ENCODE measurements around the gene DHX30.
"Not testable (repeated sequence)": the region's sequence is repeated elsewhere in the genome, so short reads cannot be mapped to it uniquely, and the experiment has no call there.

Gene DHX30

DNA sequence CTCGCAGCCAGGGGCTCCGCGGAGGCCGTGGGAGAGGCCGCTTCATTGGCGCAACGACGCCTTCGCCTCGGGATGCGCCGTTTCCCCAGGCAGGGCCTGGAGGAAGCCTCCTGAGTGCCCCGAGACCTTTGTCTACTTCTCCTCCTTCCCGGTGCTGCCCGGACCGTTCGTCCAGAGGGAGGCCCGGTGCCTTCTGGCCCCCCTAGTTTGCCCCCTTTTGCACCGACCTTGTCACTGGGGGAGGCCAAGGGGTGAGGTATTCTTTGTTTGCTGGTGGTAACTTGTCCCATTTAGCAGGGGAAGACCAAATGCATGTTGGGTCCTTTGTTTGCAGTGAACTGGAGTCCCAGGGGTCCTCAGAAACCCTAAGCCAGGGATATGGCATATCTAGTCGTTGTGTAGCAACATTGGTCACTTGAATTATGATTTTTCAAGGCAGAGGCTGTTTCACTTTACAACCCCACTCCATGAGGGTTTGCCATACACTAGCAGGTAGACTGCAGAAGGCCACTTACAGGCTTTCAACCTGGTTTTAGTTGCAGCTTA lies 615 bp downstream of the DHX30 start:
- DNase-seq (ENCODE audit: low read depth, low spot score): no peak

DNA sequence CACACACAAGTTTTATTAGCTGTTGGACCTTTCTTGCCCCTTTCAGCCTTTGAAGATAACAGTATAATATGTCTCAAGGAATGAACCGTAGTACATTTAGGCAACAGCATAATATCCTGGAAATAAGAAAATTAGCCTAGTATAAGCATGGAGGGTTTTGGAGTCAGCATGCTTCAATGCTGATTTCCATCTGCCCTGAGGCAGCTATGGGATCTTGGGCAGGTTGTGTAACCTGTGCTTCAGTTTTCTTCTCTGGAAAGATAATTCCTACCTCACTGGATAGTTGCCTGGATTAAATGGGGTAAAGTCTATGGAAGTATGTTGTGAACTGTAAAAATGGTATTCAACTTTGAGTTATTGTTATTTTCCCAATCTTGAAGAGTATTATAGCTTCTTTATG lies 1.6 kb downstream of the DHX30 start:
- DNase-seq (ENCODE audit: low read depth, low spot score): no peak

DNA sequence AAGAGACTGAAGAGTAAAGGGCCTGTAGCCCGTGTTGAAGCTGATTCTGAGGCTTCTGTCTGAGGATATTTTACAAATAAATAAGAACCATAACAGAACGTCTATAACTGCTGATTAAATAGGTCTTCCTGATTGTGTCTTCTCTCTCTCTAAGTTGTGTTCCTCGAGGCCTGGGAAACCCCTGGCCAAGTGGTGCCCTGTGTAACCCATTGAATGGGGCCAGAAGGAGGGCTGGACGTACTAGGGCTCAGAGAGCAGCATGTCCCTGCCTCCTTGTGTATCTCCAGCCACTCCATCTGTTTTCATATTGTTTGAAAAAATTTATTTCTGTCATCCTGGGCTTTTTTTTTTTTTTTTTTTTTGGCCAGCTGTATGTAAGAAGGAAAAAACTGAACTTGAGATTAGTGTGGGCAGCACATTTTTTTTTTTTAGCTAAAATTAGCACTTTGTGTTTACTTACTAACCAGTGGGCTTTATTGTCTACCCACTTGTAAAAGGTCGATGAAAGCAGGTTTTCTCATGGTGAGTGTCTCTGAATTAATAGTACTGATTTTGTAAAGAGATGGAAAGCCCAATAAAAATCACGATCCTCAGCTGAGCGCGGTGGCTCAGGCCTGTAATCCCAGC lies 10.7 kb downstream of the DHX30 start:
- no peak for DNase-seq (ENCODE audit: low read depth, low spot score)

DNA sequence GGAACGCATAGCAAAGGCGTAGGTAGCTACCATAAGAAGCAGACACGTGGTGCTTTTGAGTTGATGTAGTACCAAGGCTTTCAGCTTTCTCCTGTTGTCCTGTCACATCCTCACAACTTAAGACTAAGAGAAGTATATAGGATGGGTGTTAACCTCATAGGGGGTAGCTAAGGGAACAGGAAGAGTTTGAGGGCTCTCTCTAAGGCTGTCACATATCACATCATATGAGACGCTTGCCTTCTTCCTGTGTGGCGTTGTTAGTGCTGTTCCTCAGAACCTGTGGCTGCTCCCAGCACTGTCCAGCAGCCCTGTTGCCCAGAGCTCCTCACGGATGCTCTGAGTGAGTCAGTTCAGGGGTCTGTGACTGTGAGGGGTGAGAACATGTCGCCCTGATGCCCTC lies 14.7 kb downstream of the DHX30 start:
- no peak for DNase-seq (ENCODE audit: low read depth, low spot score)

DNA sequence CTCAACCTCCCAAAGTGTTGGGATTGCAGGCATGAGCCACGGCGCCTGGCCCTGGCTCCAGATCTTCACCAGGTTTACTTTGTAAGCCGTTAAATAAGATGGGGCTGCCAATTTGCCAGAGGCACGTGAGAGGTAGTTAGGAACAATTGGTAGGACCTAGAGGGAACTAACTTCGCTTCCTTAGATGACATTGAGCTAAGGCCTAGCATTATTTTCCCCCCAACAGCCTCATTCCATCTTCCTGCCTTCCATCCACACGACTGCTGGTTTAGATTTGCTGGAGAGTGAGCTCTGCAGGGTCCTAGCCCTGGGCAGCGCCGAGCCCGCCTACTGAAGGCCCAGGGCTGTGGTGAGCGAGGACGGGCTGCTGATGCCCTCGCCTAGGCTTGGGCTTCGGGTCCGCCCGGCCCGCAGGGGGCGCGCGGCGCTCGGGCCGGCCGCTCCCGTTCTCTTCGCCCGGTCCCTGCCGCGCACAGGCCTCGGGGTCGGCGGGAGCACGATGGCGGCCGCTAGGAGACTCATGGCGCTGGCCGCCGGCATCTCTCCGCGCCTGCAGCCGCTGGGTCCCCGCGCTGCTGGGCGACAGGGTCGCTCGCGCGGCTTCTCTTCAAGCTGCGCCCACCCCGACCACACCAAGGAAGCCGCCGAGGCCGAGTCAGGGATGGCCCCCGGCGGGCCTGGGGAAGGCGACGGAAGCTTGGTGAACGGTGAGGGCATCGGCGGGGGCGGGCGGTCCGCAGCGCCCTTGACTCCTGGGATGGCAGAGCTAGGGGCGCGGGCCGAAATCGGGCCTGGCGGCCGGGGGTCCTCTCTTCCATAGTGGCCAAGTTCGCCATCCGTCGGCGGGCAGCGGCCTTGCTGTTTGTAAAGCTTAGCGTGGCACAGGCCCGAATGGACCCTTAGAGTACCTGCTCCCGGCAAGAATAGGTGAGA lies 21.9 kb downstream of the DHX30 start:
- peak; percentile 61 for DNase-seq (ENCODE audit: low read depth, low spot score)

DNA sequence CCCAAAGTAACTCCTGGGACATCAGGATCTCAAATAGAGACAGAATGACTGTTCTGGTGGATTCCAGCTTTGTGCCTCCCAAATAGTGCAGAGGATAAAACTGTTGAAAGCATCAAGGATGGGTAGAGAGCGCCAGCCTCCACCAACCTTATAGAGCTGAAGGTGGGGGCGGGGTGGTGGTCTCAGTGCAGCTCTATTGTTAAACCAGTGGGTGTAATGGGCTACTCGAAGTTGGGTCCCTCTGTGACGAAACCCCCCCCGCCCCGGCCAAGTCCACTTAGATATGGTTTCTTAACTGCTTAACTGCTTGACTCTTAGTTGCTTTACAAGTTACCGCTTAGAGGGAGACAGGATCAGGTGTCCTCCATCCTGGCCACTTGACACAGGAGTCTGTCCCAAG lies 22.7 kb downstream of the DHX30 start:
- no peak for DNase-seq (ENCODE audit: low read depth, low spot score)

DNA sequence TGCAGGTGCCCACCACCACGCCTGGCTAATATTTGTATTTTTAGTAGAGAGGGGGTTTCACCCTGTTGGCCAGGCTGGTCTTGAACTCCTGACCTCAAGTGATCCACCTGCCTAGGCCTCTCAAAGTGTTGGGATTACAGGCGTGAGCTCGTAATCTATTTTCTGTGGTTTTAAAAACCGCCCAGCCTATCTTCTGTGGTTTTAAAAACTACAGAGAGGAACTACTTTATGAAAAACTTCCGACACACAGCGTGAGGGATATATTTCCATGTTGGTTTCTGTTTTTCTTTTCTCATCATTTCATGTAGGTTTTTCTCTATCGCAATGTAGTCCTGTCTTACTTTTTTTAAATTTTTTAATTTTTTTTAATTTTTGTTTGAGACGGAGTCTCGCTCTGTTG lies 26.5 kb downstream of the DHX30 start:
- DNase-seq (ENCODE audit: low read depth, low spot score): not testable (repeated sequence)

DNA sequence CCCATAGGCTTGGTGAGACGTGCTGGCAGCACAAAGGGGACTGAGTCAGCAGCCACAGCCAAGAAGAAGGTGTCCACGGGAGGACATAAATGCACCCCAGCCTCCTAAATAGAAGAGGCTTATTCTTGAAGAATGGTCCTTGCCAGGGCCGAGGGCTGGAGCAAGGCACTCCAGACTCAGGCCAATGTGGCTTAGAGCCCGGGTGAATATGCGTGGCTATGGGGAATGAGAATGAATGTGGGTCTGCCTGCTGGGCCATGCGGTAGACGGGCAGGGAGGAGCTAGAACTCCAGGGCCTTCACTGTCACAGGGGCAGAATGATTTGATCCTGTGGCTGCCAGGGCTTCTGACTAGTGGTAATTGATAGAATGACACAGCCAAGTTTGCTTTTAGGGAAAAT lies 34.0 kb downstream of the DHX30 start:
- DNase-seq (ENCODE audit: low read depth, low spot score): no peak

DNA sequence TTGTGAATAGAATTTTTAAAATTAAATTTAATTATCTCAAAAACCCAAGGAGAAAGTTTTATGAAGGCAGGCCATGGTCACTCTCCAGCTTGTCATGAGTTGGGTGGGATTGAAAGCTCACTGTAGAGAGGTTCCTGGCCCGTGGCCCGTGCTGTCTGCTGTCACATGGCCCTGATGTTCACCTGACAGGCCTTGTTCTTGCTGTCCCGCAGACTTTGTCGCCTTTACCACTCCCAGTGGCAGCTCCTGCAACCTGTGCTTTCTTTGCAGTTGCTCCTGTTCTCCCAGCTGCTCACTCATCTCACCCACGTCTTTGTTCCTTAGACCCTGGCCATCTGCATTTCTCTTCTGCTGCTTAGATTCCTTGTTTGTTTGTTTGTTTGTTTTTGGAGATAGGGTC lies 35.6 kb downstream of the DHX30 start:
- DNase-seq (ENCODE audit: low read depth, low spot score): no peak

DNA sequence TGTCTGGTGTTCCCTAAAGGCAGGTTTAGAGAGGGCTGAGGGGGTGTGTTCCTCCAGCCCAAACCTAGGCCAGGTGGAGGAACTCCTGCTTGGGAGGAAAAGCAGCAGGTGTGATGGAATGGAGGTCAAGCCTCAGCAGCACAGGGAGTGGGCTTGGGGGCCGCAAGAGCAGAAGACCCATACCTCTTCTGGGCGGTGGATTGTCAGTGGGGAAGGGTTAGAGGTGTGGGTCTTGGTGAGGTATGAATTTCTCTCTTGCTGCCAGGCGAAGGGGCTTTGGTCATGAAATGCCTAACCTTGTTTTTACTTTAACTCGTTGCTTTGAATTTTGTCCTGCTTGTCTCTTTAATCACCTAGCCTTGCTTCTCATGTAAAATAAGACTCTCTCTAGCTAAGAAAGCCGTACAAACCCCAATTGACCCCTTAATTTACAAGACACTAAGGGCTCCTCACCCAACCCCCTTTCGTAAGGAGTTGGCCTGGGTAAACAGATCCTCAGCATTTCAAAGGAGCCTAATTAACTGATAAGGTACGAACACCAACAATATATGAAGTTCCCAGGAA lies 38.9 kb downstream of the DHX30 start:
- no peak for DNase-seq (ENCODE audit: low read depth, low spot score)

DNA sequence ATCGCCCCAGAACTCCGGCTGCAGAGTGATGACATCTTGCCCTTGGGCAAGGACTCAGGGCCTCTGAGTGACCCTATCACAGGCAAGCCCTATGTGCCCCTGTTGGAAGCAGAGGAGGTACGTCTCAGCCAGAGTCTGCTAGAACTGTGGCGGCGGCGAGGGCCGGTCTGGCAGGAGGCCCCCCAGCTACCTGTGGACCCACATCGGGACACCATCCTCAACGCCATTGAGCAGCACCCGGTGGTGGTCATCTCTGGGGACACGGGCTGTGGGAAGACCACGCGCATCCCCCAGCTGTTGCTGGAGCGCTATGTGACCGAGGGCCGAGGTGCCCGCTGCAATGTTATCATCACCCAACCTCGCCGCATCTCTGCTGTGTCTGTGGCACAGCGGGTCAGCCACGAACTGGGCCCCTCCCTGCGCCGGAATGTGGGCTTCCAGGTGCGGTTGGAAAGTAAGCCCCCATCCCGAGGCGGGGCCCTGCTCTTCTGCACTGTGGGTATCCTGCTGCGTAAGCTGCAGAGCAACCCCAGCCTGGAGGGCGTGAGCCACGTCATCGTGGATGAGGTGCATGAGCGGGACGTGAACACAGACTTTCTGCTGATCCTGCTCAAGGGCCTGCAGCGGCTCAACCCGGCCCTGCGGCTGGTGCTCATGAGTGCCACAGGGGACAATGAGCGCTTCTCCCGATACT lies 43.4 kb downstream of the DHX30 start:
- no peak for DNase-seq (ENCODE audit: low read depth, low spot score)

DNA sequence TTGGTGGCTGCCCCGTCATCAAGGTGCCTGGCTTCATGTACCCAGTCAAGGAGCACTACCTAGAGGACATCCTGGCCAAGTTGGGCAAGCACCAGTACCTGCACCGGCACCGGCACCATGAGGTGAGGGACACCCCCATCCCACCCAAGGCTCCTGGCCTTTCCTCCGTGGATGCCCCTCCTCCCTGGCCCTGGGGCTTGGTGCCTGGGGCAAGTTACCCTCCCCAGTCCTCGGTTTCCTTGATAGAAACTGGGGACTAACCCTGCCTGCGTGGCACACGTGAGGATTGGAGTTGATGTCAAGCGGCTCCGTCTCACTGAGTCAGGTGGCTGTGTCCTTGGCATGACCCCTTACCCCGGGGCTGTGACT lies 43.9 kb downstream of the DHX30 start:
- DNase-seq (ENCODE audit: low read depth, low spot score): no peak

DNA sequence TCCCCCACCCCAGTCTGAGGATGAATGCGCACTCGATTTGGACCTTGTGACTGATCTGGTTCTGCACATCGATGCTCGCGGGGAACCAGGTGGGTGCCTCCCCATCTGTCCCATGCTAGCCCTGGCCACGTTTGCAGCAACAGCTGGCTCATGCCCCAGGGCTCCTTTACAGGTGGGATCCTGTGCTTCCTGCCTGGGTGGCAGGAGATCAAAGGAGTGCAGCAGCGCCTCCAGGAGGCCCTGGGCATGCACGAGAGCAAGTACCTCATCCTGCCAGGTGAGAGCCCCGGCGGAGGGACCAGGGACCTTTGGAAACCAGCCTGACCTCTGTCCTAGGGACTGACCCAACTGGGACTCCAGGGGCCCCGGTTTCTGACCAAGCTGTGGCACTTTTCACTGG lies 44.3 kb downstream of the DHX30 start:
- DNase-seq (ENCODE audit: low read depth, low spot score): no peak

DNA sequence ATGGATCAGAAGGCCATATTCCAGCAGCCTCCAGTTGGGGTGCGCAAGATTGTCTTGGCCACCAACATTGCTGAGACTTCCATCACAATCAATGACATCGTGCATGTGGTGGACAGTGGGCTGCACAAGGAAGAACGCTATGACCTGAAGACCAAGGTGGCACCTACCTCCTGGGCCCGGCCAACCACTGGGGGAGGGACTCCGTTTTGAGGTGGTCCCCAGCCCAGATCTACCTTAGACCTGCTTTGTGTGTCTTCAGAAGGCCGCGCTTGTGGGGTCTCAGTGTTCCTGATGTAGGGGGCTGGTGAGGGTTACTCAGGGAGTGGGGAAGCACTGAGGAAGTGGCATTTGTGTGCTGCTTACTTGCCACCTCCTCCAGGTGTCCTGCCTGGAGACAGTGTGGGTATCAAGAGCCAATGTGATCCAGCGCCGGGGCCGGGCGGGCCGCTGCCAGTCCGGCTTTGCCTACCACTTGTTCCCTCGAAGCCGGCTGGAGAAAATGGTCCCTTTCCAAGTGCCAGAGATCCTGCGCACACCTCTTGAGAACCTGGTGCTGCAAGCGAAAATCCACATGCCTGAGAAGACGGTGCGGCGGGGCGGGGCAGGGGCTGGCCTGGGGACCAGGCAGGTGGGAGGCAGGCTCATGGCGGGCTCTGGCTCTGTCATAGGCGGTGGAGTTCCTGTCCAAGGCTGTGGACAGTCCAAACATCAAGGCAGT lies 45.0 kb downstream of the DHX30 start:
- no peak for DNase-seq (ENCODE audit: low read depth, low spot score)

DNA sequence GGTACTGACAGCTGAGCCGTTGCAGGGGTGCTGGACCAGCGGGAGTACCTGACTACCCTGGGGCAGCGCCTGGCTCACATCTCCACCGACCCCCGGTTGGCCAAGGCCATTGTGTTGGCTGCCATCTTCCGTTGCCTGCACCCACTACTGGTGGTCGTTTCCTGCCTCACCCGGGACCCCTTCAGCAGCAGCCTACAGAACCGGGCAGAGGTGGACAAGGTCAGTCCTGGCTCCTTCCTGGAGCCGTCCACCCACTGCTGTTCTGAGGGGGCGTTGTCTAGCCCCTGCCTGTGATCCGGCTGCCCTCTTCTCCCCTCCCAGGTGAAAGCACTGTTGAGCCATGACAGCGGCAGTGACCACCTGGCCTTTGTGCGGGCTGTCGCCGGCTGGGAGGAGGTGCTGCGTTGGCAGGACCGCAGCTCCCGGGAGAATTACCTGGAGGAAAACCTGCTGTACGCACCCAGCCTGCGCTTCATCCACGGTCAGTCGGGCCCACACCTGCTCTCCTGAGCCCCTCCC lies 45.7 kb downstream of the DHX30 start:
- DNase-seq (ENCODE audit: low read depth, low spot score): no peak

DNA sequence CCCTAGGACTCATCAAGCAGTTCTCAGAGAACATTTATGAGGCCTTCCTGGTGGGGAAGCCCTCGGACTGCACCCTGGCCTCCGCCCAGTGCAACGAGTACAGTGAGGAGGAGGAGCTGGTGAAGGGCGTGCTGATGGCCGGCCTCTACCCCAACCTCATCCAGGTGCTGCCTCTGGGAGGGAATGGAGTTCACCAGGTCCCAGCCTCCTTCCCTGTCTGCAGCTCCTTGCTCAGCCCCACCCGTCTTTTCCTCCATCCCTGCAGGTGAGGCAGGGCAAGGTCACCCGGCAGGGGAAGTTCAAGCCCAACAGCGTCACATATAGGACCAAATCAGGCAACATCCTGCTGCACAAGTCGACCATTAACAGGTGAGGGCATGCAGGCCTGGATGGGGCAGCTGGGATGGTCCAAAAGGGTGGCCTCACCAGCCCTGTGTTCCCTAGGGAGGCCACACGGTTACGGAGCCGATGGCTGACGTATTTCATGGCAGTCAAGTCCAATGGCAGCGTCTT lies 46.3 kb downstream of the DHX30 start:
- DNase-seq (ENCODE audit: low read depth, low spot score): no peak

DNA sequence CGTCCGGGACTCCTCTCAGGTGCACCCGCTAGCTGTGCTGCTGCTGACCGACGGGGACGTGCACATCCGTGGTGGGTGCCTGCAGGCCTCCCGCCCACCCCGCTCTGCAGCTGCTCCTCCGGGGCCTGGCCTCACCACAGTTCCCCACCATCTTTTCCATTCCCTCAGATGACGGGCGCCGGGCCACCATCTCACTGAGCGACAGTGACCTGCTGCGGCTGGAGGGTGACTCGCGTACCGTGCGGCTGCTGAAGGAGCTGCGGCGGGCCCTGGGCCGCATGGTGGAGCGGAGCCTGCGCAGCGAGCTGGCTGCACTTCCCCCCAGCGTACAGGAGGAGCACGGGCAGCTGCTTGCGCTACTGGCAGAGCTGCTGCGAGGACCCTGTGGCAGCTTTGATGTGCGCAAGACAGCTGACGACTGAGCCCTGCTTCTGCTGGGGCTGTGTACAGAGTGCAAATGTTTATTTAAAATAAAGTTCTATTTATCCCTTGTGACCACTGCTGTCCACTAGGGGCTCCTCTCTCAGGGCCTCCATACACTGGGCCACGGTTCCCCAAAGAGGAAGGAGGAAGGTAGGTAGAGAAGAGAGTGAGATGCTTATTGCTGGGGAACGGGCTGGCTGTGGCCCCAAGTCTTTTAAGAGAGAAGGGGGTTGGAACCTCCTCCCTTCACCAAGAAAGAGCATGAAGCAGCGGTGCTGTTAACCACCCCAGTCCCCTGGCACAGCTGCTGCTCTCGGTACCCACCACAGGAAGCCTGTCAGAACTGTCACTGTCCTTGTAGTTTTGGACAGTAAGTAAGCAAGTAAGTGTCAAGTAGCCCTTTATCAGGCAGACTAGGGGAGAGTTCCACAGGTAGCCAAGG lies 47.0 kb downstream of the DHX30 start:
- no peak for DNase-seq (ENCODE audit: low read depth, low spot score)

DNA sequence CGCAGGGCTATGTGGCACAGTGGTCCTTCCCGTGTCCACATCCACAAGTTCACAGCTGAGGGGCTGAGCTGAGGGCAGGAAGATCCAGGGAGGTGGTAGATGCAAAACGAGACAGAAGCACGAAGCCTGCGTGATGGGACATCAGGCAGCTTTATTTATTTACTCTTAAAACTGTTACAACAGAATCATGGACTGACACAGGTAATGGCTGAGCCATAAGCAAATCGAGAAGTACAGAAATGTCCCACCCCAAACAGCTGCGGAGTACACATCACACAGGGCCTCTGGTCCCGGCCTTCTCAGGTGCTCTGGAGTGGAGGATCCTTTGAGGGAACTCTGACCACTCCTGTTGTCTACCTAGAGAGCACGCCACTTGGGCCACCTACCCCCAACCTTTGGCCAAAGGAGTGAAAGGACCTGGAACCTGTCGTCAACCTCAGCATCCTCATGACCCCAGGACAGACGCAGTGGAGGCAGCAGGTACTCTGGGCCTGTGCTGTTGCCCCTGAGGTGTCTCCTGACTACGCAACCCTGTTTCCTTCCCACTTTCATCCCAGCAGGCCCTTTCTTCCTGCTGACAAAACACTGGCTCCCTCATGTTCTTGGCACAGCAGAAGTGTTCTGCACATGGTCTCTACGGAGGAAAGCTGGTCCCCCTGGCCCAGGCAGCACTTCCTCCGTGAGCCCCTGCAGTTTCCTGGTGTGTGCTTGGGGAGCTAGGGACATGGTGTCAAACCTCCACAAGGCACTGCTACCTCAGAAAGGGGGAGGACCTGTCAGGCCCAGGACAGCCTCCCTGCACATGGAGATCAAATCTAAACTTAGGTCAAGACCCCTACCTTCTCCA lies 47.8 kb downstream of the DHX30 start:
- DNase-seq (ENCODE audit: low read depth, low spot score): no peak
